Measurements from ENCODE around the gene MON2. TPM values are rescaled to one million over a fixed set of nuclear protein-coding genes. Genes with fewer than 3 reads are reported as not detected.

The MON2 gene
- total and polyA plus RNA-seq, 2 of the 8 experiments (the other 6 are each of a cell fraction or from before 2014, with no cell fraction given), result 3.8 to 21.8 TPM

- Histone ChIP-seq H4K5ac (ENCODE audit: insufficient read length, low read depth, low read length) (no peak overlapping the region), H3K36me3 (ENCODE audit: control insufficient read depth in 2 of 4, insufficient read depth in 4 of 4, low read length in 3 of 4) (no peaks in the 10 kb centered on the region), H3K9ac (replicated peaks in 1 of 4; ENCODE audit: extremely low read depth in 1 of 4, low read depth in 3 of 4, low read length in 3 of 4) (no peak overlapping the region), H2BK15ac (ENCODE audit: low read length) (no peak overlapping the region), H3K4me2 (ENCODE audit: insufficient read depth in 1 of 2, low read depth in 2 of 2, low read length in 2 of 2) (no peak overlapping the region), H4K20me1 (replicated peaks in 1 of 2; ENCODE audit: control insufficient read depth in 1 of 2, insufficient read depth in 2 of 2, low read length in 2 of 2) (no peaks in the 10 kb centered on the region), H3K27ac (ENCODE audit: low read depth, low read length) (no peak overlapping the region), H3K79me1 (ENCODE audit: low read depth, low read length) (no peaks in the 10 kb centered on the region), H3K27me3 (replicated peaks in 1 of 4; ENCODE audit: control insufficient read depth in 3 of 4, extremely low read depth in 1 of 4, insufficient read depth in 3 of 4, low read length in 3 of 4) (no peaks in the 10 kb centered on the region), H3K4me1 (replicated peaks in 1 of 4; ENCODE audit: control insufficient read depth in 3 of 4, insufficient read depth in 4 of 4, low read length in 3 of 4) (no peaks in the 10 kb centered on the region), H2BK120ac (replicated peaks; ENCODE audit: low read depth, low read length) (no peak overlapping the region), H3K56ac (replicated peaks; ENCODE audit: insufficient read length, low read depth, low read length) (no peak overlapping the region), H3K4me3 (ENCODE audit: extremely low read depth in 1 of 4, insufficient read depth in 2 of 4, low read depth in 3 of 4, low read length in 4 of 4) (no peak overlapping the region), H3K23ac (ENCODE audit: insufficient read length) (no peak overlapping the region), H3K18ac (ENCODE audit: extremely low read depth, low read length) (no peak overlapping the region), H4K8ac (ENCODE audit: extremely low read depth, insufficient read depth, low read length) (no peak overlapping the region), H3K4ac (replicated peaks; ENCODE audit: insufficient read length, low read depth, low read length) (no peak overlapping the region), H2BK20ac (ENCODE audit: low read length) (no peak overlapping the region), H3K9me3 (ENCODE audit: insufficient read depth in 2 of 2, low read depth in 1 of 2, low read length in 1 of 2) (no peaks in the 10 kb centered on the region), H2BK12ac (ENCODE audit: low read depth, low read length) (no peak overlapping the region), H3K79me2 (ENCODE audit: control insufficient read depth in 1 of 2, insufficient read depth in 2 of 2, low read length in 2 of 2) (no peaks in the 10 kb centered on the region), H2BK5ac (ENCODE audit: low read depth, low read length) (no peak overlapping the region), H4K91ac (replicated peaks; ENCODE audit: insufficient read length, low read length) (no peak overlapping the region), H2AFZ (ENCODE audit: low read length) (no peak overlapping the region), H3K23me2 (ENCODE audit: low read depth, low read length) (no peaks in the 10 kb centered on the region), H3K14ac (ENCODE audit: insufficient read length) (no peak overlapping the region), H2AK5ac (ENCODE audit: low read depth, low read length) (no peak overlapping the region)
- FAIRE-seq (no peak), DNase-seq (ENCODE audit: low read depth in 1 of 2, low spot score in 2 of 2) (no peak)
- WGBS, 2 experiments (ENCODE audit: extremely low coverage in 1 of 2, insufficient coverage in 1 of 2, insufficient read length in 1 of 2, insufficient replicate concordance in 2 of 2, low coverage in 1 of 2, low lambda C conversion rate in 2 of 2, missing lambda C conversion rate in 1 of 2), result 89% methylated on average over 3 of the region's 3 CpGs; no CpG with 5 or more reads in 1 of the 2 experiments
- no peak for TF ChIP-seq SP1 (IDR thresholded peaks at IDR 0.05; ENCODE audit: low read depth, low read length)
- TF ChIP-seq HDAC2 (IDR thresholded peaks at IDR 0.05; ENCODE audit: borderline replicate concordance in 1 of 2, low read depth in 2 of 2, low read length in 2 of 2), result no peak
- TF ChIP-seq JUN (IDR thresholded peaks at IDR 0.05; ENCODE audit: low read depth, low read length), result no peak
- TF ChIP-seq NRF1 (IDR thresholded peaks at IDR 0.05; ENCODE audit: low read depth, low read length), result no peak
- no peak for TF ChIP-seq HDAC6 (IDR thresholded peaks at IDR 0.05; ENCODE audit: low read depth, low read length)
- TF ChIP-seq ZNF274 (IDR thresholded peaks at IDR 0.05; ENCODE audit: borderline replicate concordance, extremely low read depth, low read length), result no peak
- TF ChIP-seq BRCA1 (IDR thresholded peaks at IDR 0.05; ENCODE audit: low read depth, low read length), result no peak
- no peak for TF ChIP-seq YY1 (IDR thresholded peaks at IDR 0.05; ENCODE audit: low read depth, low read length)
- no peak for TF ChIP-seq SIN3A (conservative IDR thresholded peaks at IDR 0.05 in 1 of 2, IDR thresholded peaks at IDR 0.05 in 1 of 2; ENCODE audit: low read depth in 1 of 2, low read length in 2 of 2)
- CTCF ChIA-PET (ENCODE audit: partially characterized antibody), result interaction anchor here (2.0 to 2.9 kb wide), 2 partner anchors 9 to 10 kb away, joined by 7 to 8 read pairs; no protein-coding TSS in a partner anchor
- POLR2A ChIA-PET (ENCODE audit: partially characterized antibody), result no interaction called here
Observed at GRCh38 chr12:62426089-62426488, 40.5 kb upstream of the MON2 start.
